IPS-15b (cell line): ENCODE data around the gene DSTYK.

Experiments used
- H3K27me3 ChIP-seq: one replicate; pipeline ENCODE4 v1.6.1; 2013; ENCODE audit warnings: low read length; ENCODE audit not compliant: control insufficient read depth, insufficient read depth
- H3K36me3 ChIP-seq: one replicate; pipeline ENCODE4 v1.6.1; 2013; ENCODE audit warnings: low read length; ENCODE audit not compliant: control insufficient read depth, insufficient read depth
- H3K4me1 ChIP-seq: one replicate; pipeline ENCODE4 v1.6.1; 2013; ENCODE audit warnings: mild to moderate bottlenecking, low read length; ENCODE audit not compliant: control insufficient read depth, insufficient read depth
- H3K4me3 ChIP-seq: one replicate; pipeline ENCODE4 v1.5.1; 2013; ENCODE audit warnings: low read depth, low read length
- H3K9ac ChIP-seq: one replicate; pipeline ENCODE4 v1.6.1; 2013; ENCODE audit warnings: low read depth, mild to moderate bottlenecking, low read length
- H3K9me3 ChIP-seq: one replicate; pipeline ENCODE4 v1.6.1; 2013; ENCODE audit warnings: mild to moderate bottlenecking, low read length; ENCODE audit not compliant: control insufficient read depth, insufficient read depth

Gene DSTYK

DNA sequence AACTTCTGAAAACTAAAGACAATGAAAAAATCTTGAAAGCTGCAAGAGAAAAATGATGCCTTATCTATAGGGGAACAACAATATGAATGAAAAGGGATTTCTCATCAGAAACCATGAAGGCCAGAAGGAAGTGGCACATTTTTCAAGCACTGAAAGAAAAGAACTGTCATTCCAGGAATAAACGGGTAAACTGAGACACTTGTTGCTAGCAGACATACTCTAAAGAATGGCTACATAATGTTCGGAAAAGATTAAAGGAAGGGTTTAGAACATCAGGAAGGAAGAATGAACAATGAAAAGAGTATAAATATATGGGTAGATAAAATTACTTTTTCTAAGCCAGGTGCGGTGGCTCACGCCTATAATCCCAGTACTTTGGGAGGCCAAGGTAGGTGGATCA, 104.2 kb downstream of the DSTYK start:
- H3K27me3 ChIP-seq = no peaks in the 10 kb centered on the region
- peaks cover 7% of the 10 kb centered on the region for H3K36me3 ChIP-seq
- no peak overlapping the region for H3K9ac ChIP-seq
- H3K9me3 ChIP-seq = no peaks in the 10 kb centered on the region
- no peak overlapping the region for H3K4me3 ChIP-seq
- no peaks in the 10 kb centered on the region for H3K4me1 ChIP-seq

GRCh38 chr1:205102404-205102803, 109.1 kb downstream of the DSTYK start:
- Histone ChIP-seq H3K36me3 (peaks cover 26% of the 10 kb centered on the region), H3K9ac (no peak overlapping the region), H3K4me1 (no peaks in the 10 kb centered on the region), H3K27me3 (no peaks in the 10 kb centered on the region), H3K9me3 (no peaks in the 10 kb centered on the region), H3K4me3 (no peak overlapping the region)

DNA sequence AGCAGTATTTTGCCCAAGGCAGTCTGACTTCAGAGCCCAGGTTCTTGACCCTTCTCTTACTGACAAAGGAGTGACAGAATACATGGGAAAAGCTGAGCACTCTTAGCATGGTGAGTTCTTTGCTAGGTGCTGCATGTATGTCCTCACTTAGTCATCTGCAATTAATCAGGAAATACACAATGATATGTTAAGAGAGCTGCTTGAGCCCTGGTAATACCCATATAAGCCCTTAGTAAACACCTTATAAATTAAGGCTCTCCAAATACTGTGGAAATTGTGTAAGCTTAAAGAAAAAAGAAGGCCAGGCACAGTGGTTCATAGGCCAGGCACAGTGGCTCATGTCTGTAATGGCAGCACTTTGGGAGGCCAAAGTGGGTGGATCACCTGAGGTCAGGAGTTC, 113.3 kb downstream of the DSTYK start:
- Histone ChIP-seq H3K36me3 (peaks cover 47% of the 10 kb centered on the region), H3K4me3 (no peak overlapping the region), H3K9ac (no peak overlapping the region), H3K4me1 (no peaks in the 10 kb centered on the region), H3K9me3 (no peaks in the 10 kb centered on the region), H3K27me3 (no peaks in the 10 kb centered on the region)

DNA sequence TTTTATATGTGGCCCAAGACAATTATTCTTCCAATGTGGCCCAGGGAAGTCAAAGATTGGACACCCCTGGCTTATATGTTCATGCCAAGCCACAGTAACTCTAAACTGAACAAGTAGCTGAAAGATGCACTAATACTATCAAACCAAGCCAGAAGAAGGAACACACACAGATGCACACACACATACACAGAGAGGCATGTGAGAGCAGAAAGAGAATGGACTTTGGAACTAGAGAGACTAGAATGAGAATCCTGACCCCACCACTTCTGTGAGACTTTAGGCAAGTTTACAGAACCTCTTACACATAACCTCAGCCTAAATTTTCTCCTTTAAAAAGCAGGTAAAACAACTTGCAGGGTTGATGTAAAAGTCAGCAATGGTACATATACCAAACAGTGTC, 116.1 kb downstream of the DSTYK start:
- no peaks in the 10 kb centered on the region for H3K9me3 ChIP-seq
- H3K9ac ChIP-seq = no peak overlapping the region
- H3K4me3 ChIP-seq = no peak overlapping the region
- no peaks in the 10 kb centered on the region for H3K27me3 ChIP-seq
- H3K4me1 ChIP-seq = no peaks in the 10 kb centered on the region
- peaks cover 34% of the 10 kb centered on the region for H3K36me3 ChIP-seq
